ENCODE results near the gene ETFA.

The ETFA gene

GRCh38 chr15:76313731-76314130, 2.5 kb upstream of the ETFA start:
- no peak for TF ChIP-seq EP300 (IDR thresholded peaks at IDR 0.05; ENCODE audit: borderline replicate concordance)
- no peak for TF ChIP-seq TAF1 (IDR thresholded peaks at IDR 0.05; ENCODE audit: low read depth)
- TF ChIP-seq CEBPB (IDR thresholded peaks at IDR 0.05) = no peak
- no peak for TF ChIP-seq EGR1 (IDR thresholded peaks at IDR 0.05)
- TF ChIP-seq RAD21 (IDR thresholded peaks at IDR 0.05; ENCODE audit: low read depth) = no peak
- TF ChIP-seq TCF12 (IDR thresholded peaks at IDR 0.05; ENCODE audit: low read depth) = no peak
- no peak for TF ChIP-seq TEAD4 (IDR thresholded peaks at IDR 0.05)
- TF ChIP-seq, protein P1, sequence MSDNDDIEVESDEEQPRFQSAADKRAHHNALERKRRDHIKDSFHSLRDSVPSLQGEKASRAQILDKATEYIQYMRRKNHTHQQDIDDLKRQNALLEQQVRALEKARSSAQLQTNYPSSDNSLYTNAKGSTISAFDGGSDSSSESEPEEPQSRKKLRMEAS (IDR thresholded peaks at IDR 0.05) = no peak
- TF ChIP-seq ZBTB7A (IDR thresholded peaks at IDR 0.05; ENCODE audit: low read depth) = no peak

DNA sequence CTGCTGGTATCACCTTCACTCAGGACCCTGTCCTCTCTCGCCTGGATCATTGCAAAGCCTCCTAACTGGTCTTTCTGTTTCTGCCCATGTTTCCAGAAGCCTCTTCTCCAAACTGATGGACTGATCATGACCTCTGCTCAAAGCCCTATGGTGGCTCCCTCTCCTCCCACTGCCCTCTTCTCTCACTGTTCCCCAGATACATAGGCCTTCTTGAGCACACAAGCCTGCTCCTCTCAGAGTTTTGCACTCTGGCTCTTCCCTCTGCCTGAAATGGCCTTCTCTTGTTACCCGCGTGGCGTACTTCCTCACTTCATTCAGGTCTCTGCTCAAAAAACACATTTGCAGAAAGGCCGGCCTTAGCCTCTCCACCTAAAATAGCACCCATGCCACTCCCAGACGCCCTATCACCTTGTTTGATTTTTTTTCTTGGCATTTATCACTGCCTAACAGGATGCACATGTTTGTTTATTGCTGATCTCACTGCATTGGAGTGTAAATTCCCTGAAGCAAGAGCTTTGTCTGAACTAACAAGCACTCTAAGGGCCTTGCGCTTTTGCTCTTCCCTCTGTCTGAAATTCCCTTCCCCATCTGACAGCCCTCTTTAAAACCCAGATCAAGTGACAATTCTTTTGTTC, 1.4 kb upstream of the ETFA start:
- TF ChIP-seq CEBPB (IDR thresholded peaks at IDR 0.05) (no peak), TCF12 (IDR thresholded peaks at IDR 0.05; ENCODE audit: low read depth) (no peak), TAF1 (IDR thresholded peaks at IDR 0.05; ENCODE audit: low read depth) (no peak), TEAD4 (IDR thresholded peaks at IDR 0.05) (no peak), RAD21 (IDR thresholded peaks at IDR 0.05; ENCODE audit: low read depth) (no peak), USF1 (IDR thresholded peaks at IDR 0.05) (no peak), NFIC (IDR thresholded peaks at IDR 0.05) (no peak), CREB1 (IDR thresholded peaks at IDR 0.05; ENCODE audit: low read depth) (no peak), FOXM1 (IDR thresholded peaks at IDR 0.05; ENCODE audit: borderline replicate concordance, low read depth) (no peak), YY1 (IDR thresholded peaks at IDR 0.05; ENCODE audit: low read depth) (no peak), EP300 (IDR thresholded peaks at IDR 0.05; ENCODE audit: borderline replicate concordance) (no peak), ZBTB7A (IDR thresholded peaks at IDR 0.05; ENCODE audit: low read depth) (no peak), EGR1 (IDR thresholded peaks at IDR 0.05) (no peak)
- TF ChIP-seq, protein P2, sequence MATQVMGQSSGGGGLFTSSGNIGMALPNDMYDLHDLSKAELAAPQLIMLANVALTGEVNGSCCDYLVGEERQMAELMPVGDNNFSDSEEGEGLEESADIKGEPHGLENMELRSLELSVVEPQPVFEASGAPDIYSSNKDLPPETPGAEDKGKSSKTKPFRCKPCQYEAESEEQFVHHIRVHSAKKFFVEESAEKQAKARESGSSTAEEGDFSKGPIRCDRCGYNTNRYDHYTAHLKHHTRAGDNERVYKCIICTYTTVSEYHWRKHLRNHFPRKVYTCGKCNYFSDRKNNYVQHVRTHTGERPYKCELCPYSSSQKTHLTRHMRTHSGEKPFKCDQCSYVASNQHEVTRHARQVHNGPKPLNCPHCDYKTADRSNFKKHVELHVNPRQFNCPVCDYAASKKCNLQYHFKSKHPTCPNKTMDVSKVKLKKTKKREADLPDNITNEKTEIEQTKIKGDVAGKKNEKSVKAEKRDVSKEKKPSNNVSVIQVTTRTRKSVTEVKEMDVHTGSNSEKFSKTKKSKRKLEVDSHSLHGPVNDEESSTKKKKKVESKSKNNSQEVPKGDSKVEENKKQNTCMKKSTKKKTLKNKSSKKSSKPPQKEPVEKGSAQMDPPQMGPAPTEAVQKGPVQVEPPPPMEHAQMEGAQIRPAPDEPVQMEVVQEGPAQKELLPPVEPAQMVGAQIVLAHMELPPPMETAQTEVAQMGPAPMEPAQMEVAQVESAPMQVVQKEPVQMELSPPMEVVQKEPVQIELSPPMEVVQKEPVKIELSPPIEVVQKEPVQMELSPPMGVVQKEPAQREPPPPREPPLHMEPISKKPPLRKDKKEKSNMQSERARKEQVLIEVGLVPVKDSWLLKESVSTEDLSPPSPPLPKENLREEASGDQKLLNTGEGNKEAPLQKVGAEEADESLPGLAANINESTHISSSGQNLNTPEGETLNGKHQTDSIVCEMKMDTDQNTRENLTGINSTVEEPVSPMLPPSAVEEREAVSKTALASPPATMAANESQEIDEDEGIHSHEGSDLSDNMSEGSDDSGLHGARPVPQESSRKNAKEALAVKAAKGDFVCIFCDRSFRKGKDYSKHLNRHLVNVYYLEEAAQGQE (IDR thresholded peaks at IDR 0.05; ENCODE audit: low read depth) = no peak
- TF ChIP-seq, protein P1 (IDR thresholded peaks at IDR 0.05) = no peak

DNA sequence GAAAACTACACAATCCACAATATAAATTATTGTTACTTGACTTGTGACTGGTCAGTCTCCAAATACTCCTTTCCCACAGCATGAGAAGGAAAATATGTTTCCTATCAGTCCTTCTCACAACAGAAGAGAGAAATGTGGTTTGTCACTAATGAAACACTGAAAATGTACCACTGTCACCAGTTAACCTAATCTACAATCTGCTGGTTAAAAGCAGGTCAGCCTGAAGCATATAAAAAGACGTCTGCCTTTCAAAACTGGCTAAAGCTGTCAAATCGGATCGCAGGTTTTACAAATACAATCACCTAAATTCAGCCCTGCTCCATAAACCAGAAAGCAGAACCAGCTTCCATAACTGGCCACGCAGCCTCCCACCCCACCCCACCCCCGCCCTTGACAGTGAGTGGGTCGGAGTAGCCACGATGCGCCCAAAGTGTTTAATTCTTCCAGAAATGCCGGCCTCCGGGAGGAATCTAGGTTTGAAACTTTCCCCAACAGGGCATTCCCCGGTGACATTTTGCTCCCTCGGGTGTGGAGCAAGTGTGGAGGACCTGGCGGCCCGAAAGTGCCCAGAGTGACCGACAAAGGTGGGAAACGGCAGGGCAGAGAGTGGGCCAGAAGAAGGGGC, 682 bp downstream of the ETFA start:
- no peak for TF ChIP-seq TEAD4 (IDR thresholded peaks at IDR 0.05)
- TF ChIP-seq FOXM1 (IDR thresholded peaks at IDR 0.05; ENCODE audit: borderline replicate concordance, low read depth) = no peak
- TF ChIP-seq YY1 (IDR thresholded peaks at IDR 0.05; ENCODE audit: low read depth) = no peak
- TF ChIP-seq ZBTB7A (IDR thresholded peaks at IDR 0.05; ENCODE audit: low read depth) = no peak
- no peak for TF ChIP-seq TAF1 (IDR thresholded peaks at IDR 0.05; ENCODE audit: low read depth)
- no peak for TF ChIP-seq NFIC (IDR thresholded peaks at IDR 0.05)

DNA sequence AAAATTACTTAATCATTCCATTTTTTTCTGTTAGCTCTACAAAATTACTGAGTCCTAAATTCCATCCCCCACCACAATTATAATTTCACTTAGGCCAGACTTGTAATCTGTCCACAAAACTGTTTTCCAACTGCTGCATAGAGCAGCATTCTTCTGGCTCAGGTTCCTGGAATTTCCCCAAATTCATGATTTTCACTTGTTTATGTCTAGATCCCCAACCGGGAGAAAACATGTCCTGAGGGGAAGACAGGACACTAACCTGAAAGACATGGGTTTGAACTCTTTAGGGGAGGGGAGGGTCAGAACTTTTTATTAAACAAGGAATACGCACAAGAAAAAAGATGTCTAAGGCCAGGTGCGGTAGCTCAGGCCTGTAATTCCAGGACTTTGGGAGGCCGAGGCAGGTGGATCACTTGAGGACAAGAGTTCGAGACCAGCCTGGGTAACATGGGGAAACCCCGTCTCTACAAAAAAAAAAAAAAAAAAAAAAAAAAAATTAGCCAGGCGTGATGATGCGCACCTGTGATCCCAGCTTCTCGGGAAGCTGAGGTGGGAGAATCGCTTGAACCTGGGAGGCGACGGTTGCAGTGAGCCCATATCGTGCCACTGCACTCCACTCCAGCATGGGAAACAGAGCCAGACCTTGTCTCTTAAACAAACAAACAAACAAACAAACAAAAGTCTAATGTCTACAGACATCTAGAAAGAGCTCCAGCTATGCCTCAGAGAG, 1.5 kb downstream of the ETFA start:
- TF ChIP-seq RAD21 (IDR thresholded peaks at IDR 0.05; ENCODE audit: low read depth) (no peak), ZBTB7A (IDR thresholded peaks at IDR 0.05; ENCODE audit: low read depth) (no peak), CREB1 (IDR thresholded peaks at IDR 0.05; ENCODE audit: low read depth) (no peak), NFIC (IDR thresholded peaks at IDR 0.05) (no peak), TAF1 (IDR thresholded peaks at IDR 0.05; ENCODE audit: low read depth) (no peak), TCF12 (IDR thresholded peaks at IDR 0.05; ENCODE audit: low read depth) (no peak), FOXM1 (IDR thresholded peaks at IDR 0.05; ENCODE audit: borderline replicate concordance, low read depth) (no peak), EGR1 (IDR thresholded peaks at IDR 0.05) (no peak), EP300 (IDR thresholded peaks at IDR 0.05; ENCODE audit: borderline replicate concordance) (no peak), TEAD4 (IDR thresholded peaks at IDR 0.05) (no peak), USF1 (IDR thresholded peaks at IDR 0.05) (no peak), CEBPB (IDR thresholded peaks at IDR 0.05) (no peak), YY1 (IDR thresholded peaks at IDR 0.05; ENCODE audit: low read depth) (no peak)
- TF ChIP-seq, protein P1 (IDR thresholded peaks at IDR 0.05) = no peak
- TF ChIP-seq, protein P2 (IDR thresholded peaks at IDR 0.05; ENCODE audit: low read depth) = no peak

- TF ChIP-seq USF1 (IDR thresholded peaks at IDR 0.05) = no peak
- TF ChIP-seq, protein P2 (IDR thresholded peaks at IDR 0.05; ENCODE audit: low read depth) = no peak
- TF ChIP-seq, protein P1 (IDR thresholded peaks at IDR 0.05) = no peak
These were observed 7.4 kb downstream of the ETFA start for GRCh38 chr15:76303909-76304308.
